ENCODE data around the gene NOL12. TPM values are rescaled to one million over a fixed set of nuclear protein-coding genes. Genes with fewer than 3 reads are reported as not detected.
"Not testable (repeated sequence)": the region's sequence is repeated elsewhere in the genome, so short reads cannot be mapped to it uniquely, and the experiment has no call there.

NOL12 gene
- total and polyA plus RNA-seq, 2 experiments from 2014 or later: 34.2 to 38.3 TPM

DNA sequence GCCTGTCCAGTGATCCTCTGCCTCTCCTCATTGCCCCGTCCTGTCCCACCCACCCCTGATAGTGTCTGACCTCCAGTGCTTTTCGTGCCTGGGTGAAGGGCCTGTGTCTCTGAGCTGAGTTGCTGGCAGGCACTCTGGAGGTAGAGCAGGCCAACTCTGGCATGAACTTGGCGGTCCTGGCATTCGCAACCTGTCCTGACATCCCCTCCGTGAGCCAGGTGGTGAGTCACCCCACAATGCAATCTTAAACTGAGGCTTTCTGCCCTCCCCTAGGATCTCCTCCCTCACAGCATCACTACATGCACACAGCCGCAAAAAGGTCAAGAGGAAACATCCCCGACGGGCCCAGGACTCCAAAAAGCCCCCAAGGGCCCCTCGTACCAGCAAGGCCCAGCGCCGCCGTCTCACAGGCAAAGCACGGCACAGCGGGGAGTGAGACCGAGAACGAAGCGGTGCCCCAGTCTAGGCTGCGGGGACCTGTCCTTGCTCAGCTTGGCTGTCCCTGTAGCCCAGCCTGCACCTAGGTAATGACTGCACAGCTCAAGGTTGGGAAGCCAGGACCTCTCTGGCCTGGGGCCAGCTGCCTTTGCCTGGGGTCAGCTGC, 4.9 kb downstream of the NOL12 start:
- Histone ChIP-seq H3K4me3 (no peak overlapping the region), H3K27ac (no peak overlapping the region), H3K9me3 (ENCODE audit: low read depth) (no peaks in the 10 kb centered on the region), H3K27me3 (no peaks in the 10 kb centered on the region), H3K4me1 (ENCODE audit: low read depth) (no peaks in the 10 kb centered on the region), H3K36me3 (no peaks in the 10 kb centered on the region)
- no peak for DNase-seq (ENCODE audit: low read depth in 1 of 2, low spot score in 1 of 2)
- TF ChIP-seq, protein P1, sequence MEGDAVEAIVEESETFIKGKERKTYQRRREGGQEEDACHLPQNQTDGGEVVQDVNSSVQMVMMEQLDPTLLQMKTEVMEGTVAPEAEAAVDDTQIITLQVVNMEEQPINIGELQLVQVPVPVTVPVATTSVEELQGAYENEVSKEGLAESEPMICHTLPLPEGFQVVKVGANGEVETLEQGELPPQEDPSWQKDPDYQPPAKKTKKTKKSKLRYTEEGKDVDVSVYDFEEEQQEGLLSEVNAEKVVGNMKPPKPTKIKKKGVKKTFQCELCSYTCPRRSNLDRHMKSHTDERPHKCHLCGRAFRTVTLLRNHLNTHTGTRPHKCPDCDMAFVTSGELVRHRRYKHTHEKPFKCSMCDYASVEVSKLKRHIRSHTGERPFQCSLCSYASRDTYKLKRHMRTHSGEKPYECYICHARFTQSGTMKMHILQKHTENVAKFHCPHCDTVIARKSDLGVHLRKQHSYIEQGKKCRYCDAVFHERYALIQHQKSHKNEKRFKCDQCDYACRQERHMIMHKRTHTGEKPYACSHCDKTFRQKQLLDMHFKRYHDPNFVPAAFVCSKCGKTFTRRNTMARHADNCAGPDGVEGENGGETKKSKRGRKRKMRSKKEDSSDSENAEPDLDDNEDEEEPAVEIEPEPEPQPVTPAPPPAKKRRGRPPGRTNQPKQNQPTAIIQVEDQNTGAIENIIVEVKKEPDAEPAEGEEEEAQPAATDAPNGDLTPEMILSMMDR (IDR thresholded peaks at IDR 0.05; ENCODE audit: low read depth, low read length): no peak

DNA sequence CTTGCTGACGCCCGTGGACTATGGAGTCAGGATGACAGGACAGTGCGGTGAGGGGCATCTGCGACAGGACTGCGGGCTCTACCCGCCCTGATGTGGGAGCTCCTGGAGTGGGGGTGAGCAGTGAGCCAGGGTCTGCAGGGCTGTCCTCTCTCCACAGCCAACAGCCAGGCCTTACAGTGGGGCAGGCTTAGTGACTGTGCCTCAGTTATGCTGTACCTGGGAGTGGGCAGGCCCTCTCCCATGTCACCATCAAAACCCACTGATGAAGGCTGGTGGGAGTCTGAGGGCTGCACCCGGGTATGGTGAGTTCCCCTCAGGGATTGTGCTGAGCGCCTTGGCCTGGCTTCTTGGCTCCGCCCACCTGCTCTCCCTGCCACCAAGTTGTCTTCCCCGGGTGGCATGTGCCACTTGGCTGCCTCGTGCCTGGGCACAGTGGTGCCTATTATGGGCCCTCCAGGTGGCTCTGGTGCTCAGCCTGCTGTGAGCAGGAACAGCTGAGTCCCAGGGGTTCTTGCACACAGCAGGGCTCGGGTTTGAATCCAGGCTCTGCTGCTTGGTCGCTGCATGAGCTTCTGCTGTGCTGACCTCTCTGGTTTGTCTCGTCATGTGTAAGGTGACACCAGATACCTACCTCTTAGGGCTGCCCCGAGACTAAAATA, 6.6 kb downstream of the NOL12 start:
- H3K4me1 ChIP-seq (ENCODE audit: low read depth): peaks cover 4% of the 10 kb centered on the region
- no peak for DNase-seq (ENCODE audit: low read depth in 1 of 2, low spot score in 1 of 2)
- TF ChIP-seq, protein P1 (IDR thresholded peaks at IDR 0.05; ENCODE audit: low read depth, low read length): no peak
- no peak overlapping the region for H3K27ac ChIP-seq
- no peaks in the 10 kb centered on the region for H3K27me3 ChIP-seq
- no peak overlapping the region for H3K4me3 ChIP-seq
- H3K36me3 ChIP-seq: no peaks in the 10 kb centered on the region
- no peaks in the 10 kb centered on the region for H3K9me3 ChIP-seq (ENCODE audit: low read depth)

- not testable (repeated sequence) for H3K27ac ChIP-seq; H3K9me3 ChIP-seq (ENCODE audit: low read depth); H3K4me1 ChIP-seq (ENCODE audit: low read depth); H3K27me3 ChIP-seq; H3K4me3 ChIP-seq; DNase-seq (ENCODE audit: low read depth in 1 of 2, low spot score in 1 of 2); H3K36me3 ChIP-seq
Observed at GRCh38 chr22:37694131-37694530, 8.0 kb downstream of the NOL12 start.

- not testable (repeated sequence) for H3K4me3 ChIP-seq; H3K9me3 ChIP-seq (ENCODE audit: low read depth); H3K4me1 ChIP-seq (ENCODE audit: low read depth); DNase-seq (ENCODE audit: low read depth in 1 of 2, low spot score in 1 of 2); H3K36me3 ChIP-seq; H3K27me3 ChIP-seq
- peak overlapping the region; percentile 66 for H3K27ac ChIP-seq
Observed at GRCh38 chr22:37696260-37696656, 10.1 kb downstream of the NOL12 start.

DNA sequence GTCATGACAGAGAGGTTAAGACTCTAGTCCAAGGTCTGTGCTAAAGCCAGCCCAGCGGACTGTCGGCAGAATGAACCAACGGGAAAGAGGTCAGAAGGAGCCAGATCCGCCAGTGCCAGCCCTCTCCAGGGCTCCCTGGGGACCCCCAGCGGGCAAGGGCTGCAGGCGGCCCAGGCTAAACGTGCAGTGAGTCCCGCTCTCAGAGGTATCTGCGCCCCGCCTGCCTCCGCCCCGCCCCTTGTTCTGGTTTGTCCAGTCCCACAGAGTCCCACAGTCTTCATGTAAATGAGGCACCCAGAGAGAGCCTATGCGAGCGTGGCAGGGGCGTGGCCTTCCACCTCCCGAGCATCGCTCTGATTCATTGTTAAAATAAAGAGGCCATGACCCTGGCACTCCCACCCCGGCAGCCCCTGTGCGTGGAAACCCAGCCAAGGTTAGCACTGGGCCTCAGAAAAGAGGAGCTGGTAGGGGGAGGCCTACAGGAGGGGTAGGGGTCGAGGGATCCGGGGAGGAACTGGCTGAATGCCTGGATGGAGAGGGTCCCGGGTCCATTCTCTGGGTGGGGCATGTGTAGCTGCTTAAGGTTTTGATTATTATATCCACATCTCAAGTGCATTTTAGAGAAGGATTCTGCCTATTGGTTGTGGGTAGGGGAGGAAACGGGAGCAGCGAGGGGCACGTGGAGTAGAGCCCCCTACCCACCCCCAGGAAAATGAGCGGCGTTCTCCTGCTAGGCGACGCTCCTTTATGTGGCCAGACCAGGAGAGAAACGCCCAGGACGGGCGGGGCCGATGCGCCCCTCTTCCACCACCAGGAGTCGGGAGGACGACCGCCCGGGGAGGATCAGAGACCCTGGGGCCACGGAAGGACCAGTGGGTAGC, 10.8 kb downstream of the NOL12 start, which contains the start of gene TRIOBP:
TSS of gene TRIOBP (plus strand) at position 392 of the 881 bp plus-strand sequence. CDS start 4,318 bp downstream, outside the sequence.
- no peaks in the 10 kb centered on the region for H3K9me3 ChIP-seq (ENCODE audit: low read depth)
- H3K4me1 ChIP-seq (ENCODE audit: low read depth): peaks cover 4% of the 10 kb centered on the region
- TF ChIP-seq, protein P1 (IDR thresholded peaks at IDR 0.05; ENCODE audit: low read depth, low read length): peak; percentile 48
- no peaks in the 10 kb centered on the region for H3K27me3 ChIP-seq
- no peaks in the 10 kb centered on the region for H3K36me3 ChIP-seq
- H3K27ac ChIP-seq: peak within 1 kb of the TSS; percentile 66
- H3K4me3 ChIP-seq: peak within 1 kb of the TSS; percentile 25
- DNase-seq (ENCODE audit: low read depth in 1 of 2, low spot score in 1 of 2): peak; percentile 97 to 100

DNA sequence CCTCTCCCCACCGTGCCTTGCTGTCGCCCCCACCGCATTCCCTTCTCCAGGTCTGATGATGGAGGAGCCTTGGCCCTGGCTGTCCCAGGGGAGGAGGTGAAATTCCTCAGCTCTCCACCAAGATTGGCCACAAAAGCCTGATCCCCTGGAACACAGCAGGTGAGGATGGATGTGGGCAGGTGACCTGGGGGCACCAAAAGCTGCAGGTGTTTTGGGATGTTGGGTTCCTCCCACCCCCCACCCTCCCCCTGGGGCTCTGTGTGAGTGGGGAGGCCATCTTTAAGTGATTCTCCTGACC, 11.3 kb downstream of the NOL12 start:
- H3K4me1 ChIP-seq (ENCODE audit: low read depth): peaks cover 4% of the 10 kb centered on the region
- H3K27ac ChIP-seq: peak overlapping the region; percentile 7
- no peaks in the 10 kb centered on the region for H3K27me3 ChIP-seq
- H3K4me3 ChIP-seq: peak overlapping the region; percentile 25
- H3K9me3 ChIP-seq (ENCODE audit: low read depth): no peaks in the 10 kb centered on the region
- no peaks in the 10 kb centered on the region for H3K36me3 ChIP-seq
- DNase-seq (ENCODE audit: low read depth in 1 of 2, low spot score in 1 of 2): no peak
- TF ChIP-seq, protein P1 (IDR thresholded peaks at IDR 0.05; ENCODE audit: low read depth, low read length): no peak
